Suprapubic skin (tissue), 4 donors: ENCODE measurements around the gene ZNF782. TPM values are rescaled to one million over a fixed set of nuclear protein-coding genes. Genes with fewer than 3 reads are reported as not detected.

ENCODE experiments used
- DNase-seq, 2 donors: peaks; one replicate each; pipeline ENCODE4 v3.0.0-alpha.2; 2019; ENCODE audit warnings: low spot score in 2 of 2
- H3K27ac ChIP-seq: fragments of 200-600 bp; sonication (generic); one replicate; pipeline ENCODE4 v1.5.1; 2019
- H3K27me3 ChIP-seq: fragments of 200-600 bp; sonication (generic); one replicate; pipeline ENCODE4 v1.5.1; 2019
- H3K36me3 ChIP-seq: fragments of 200-600 bp; sonication (generic); one replicate; pipeline ENCODE4 v1.5.1; 2019
- H3K4me1 ChIP-seq: fragments of 200-600 bp; sonication (generic); one replicate; pipeline ENCODE4 v1.5.1; 2019
- H3K4me3 ChIP-seq: fragments of 200-600 bp; sonication (generic); one replicate; pipeline ENCODE4 v1.5.1; 2019; ENCODE audit warnings: mild to moderate bottlenecking
- H3K9me3 ChIP-seq: fragments of 200-600 bp; sonication (generic); one replicate; pipeline ENCODE4 v1.5.1; 2019
- CTCF ChIP-seq, 2 donors: fragments of 200-600 bp in 1 of 2; fragments of 450-650 bp in 1 of 2; sonication (generic) in 1 of 2; IDR thresholded peaks; one replicate each; pipeline ENCODE4 v1.5.1; 2016 to 2019; ENCODE audit warnings: antibody characterized with exemption in 2 of 2, mild to moderate bottlenecking in 1 of 2, moderate library complexity in 1 of 2
- EP300 ChIP-seq: sonication (generic); formaldehyde crosslinking; IDR thresholded peaks from one replicate; pipeline ENCODE4 v1.6.1; 2017; ENCODE audit warnings: antibody characterized with exemption
- POLR2A ChIP-seq, 2 donors: fragments of 450-650 bp; IDR thresholded peaks; one replicate each; pipeline ENCODE4 v1.6.1; 2017; ENCODE audit warnings: antibody characterized with exemption in 2 of 2, mild to moderate bottlenecking in 2 of 2, moderate library complexity in 2 of 2
- POLR2AphosphoS5 ChIP-seq, 3 donors: sonication (generic); formaldehyde crosslinking; IDR thresholded peaks; one replicate each; pipeline ENCODE4 v1.6.1; 2017; ENCODE audit warnings: antibody characterized with exemption in 3 of 3
- WGBS: methylation state at CpG from one replicate; pipeline ENCODE4 v1.1.5; 2018; 5-methylcytosine and 5-hydroxymethylcytosine counted together
- total RNA-seq, 4 donors: library from RNA; depleted of rRNA; stranded (reverse); fragments of >200 nt; gene quantifications; one replicate each; pipeline ENCODE4 v1.1.0, GENCODE V29; 2016

ZNF782 gene
- total RNA-seq, 4 donors from 2014 or later = 7.9 to 27.8 (median 11.9) TPM

DNA sequence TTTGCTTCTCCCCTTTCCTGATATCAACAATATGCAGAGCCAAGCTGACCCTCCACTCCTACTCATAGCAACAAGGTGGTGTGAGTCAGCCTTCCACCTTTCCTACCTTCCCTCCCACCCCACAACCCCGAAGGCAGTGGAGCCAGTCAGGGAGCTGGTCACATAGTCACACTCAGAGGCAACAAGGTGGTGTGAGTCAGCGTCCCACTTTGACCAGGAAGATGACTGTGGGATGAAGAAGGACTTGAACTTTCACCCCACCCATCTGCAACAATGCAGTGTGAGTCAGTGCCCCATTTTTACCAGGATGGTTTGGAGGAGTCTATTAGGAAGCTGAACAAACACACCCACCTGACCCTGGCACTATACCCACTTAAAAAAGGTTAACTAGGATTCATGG, 30.1 kb upstream of the ZNF782 start:
- peaks cover 2% of the 10 kb centered on the region for H3K36me3 ChIP-seq
- no peak for TF ChIP-seq CTCF (IDR thresholded peaks at IDR 0.05)
- no peak for TF ChIP-seq POLR2A (IDR thresholded peaks at IDR 0.05)
- no peak for TF ChIP-seq POLR2AphosphoS5 (IDR thresholded peaks at IDR 0.05)
- TF ChIP-seq EP300 = no peak
- H3K4me1 ChIP-seq = no peaks in the 10 kb centered on the region
- H3K4me3 ChIP-seq = no peak overlapping the region
- H3K27ac ChIP-seq = no peak overlapping the region
- WGBS = 86% methylated on average over 1 of the region's 2 CpGs
- peaks cover 1% of the 10 kb centered on the region for H3K27me3 ChIP-seq
- DNase-seq = no peak
- no peaks in the 10 kb centered on the region for H3K9me3 ChIP-seq

GRCh38 chr9:96883922-96884321, 29.6 kb upstream of the ZNF782 start:
- Histone ChIP-seq H3K4me1 (no peaks in the 10 kb centered on the region), H3K36me3 (peaks cover 2% of the 10 kb centered on the region), H3K4me3 (no peak overlapping the region), H3K9me3 (no peaks in the 10 kb centered on the region), H3K27me3 (peaks cover 5% of the 10 kb centered on the region), H3K27ac (no peak overlapping the region)
- 33% methylated on average over 1 of the region's 1 CpG for WGBS
- DNase-seq = no peak
- no peak for TF ChIP-seq POLR2A (IDR thresholded peaks at IDR 0.05)

GRCh38 chr9:96877269-96877668, 23.0 kb upstream of the ZNF782 start:
- Histone ChIP-seq H3K27ac (no peak overlapping the region), H3K4me1 (peaks cover 25% of the 10 kb centered on the region), H3K27me3 (peaks cover 32% of the 10 kb centered on the region), H3K4me3 (peak overlapping the region; percentile 13), H3K9me3 (no peaks in the 10 kb centered on the region), H3K36me3 (no peaks in the 10 kb centered on the region)
- no peak for DNase-seq
- WGBS = 8% methylated on average over 25 of the region's 43 CpGs
- no peak for TF ChIP-seq CTCF (IDR thresholded peaks at IDR 0.05)
- no peak for TF ChIP-seq EP300
- TF ChIP-seq POLR2A (IDR thresholded peaks at IDR 0.05) = no peak
- no peak for TF ChIP-seq POLR2AphosphoS5 (IDR thresholded peaks at IDR 0.05)

DNA sequence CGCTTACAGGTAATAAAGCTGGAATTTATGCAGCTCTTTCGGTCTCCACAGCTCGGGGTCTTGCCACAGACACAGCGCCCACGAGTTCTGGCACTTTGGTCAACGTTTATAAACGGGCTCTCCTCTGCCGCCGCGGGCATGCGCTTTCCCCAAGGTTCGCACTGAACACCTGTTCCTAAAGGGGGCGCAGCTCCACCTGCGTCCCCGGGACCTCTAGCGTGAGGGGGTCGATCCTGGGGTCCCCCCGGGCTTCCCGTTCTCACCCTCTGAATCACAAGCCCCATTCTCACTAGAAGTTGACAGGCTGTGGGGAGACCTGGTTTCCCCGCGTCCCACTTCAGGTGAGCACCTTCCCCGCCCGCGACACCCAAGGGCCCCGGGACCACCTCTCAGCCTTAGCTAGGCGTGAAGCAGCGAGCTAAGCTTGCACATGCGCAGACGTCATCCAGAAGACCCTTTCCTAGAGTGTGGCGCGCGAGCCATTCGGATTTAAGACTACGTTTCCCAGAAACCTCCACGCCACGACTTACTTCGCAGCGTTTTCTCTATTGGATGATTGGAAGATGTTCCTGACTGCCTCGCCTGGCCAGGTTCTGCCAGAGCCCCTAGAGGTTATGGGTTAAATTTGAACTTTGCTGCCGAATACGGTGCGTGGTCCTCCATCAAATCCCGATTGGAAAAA, 21.3 kb upstream of the ZNF782 start:
- no peak for DNase-seq
- under 1% methylated on average over 9 of the region's 43 CpGs for WGBS
- no peaks in the 10 kb centered on the region for H3K36me3 ChIP-seq
- peak overlapping the region; percentile 54 for H3K4me3 ChIP-seq
- H3K27me3 ChIP-seq = peaks cover 32% of the 10 kb centered on the region
- H3K27ac ChIP-seq = peak overlapping the region; percentile 89
- peaks cover 25% of the 10 kb centered on the region for H3K4me1 ChIP-seq
- TF ChIP-seq EP300 = no peak
- no peak for TF ChIP-seq POLR2AphosphoS5 (IDR thresholded peaks at IDR 0.05)
- no peak for TF ChIP-seq POLR2A (IDR thresholded peaks at IDR 0.05)
- TF ChIP-seq CTCF (IDR thresholded peaks at IDR 0.05) = no peak
- no peaks in the 10 kb centered on the region for H3K9me3 ChIP-seq

GRCh38 chr9:96874947-96875460, 20.7 kb upstream of the ZNF782 start:
- peak overlapping the region; percentile 89 for H3K27ac ChIP-seq
- peak overlapping the region; percentile 54 for H3K4me3 ChIP-seq
- H3K36me3 ChIP-seq = no peaks in the 10 kb centered on the region
- DNase-seq = no peak
- TF ChIP-seq POLR2A (IDR thresholded peaks at IDR 0.05) (no peak), POLR2AphosphoS5 (IDR thresholded peaks at IDR 0.05) (peak in 2 of 3 donors; percentile 6 to 29)
- no peaks in the 10 kb centered on the region for H3K9me3 ChIP-seq
- peaks cover 32% of the 10 kb centered on the region for H3K27me3 ChIP-seq
- 32% methylated on average over 13 of the region's 13 CpGs for WGBS
- H3K4me1 ChIP-seq = peaks cover 25% of the 10 kb centered on the region

DNA sequence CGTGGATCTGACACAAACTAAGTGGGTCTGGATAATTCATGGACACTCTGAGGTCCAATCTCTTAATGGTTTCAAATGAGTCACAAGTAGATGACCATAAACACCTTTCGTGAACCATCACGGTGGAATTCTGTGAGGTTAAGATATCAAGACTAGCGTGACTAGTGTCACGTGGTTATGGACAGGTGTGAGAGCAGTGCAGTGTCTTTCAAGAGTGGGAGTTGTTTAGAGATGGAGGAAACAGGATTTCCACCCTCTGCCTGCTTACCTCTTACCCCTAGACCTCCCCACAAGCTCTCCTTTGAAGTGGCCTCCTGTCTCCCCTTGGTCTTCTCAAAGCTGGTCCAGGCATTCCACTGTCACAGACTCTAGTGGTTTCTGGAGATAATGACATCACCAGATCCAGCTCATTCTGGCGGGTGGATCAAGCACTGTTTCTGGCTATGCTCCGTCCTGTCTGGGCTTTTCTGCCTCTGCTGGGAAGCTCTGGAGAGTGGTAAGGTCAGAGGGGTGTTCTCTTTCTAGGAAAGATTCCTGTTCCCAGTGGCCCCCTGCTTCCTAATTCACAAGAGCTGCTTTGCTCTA, 20.0 kb upstream of the ZNF782 start:
- no peak for DNase-seq
- 85% methylated on average over 7 of the region's 7 CpGs for WGBS
- Histone ChIP-seq H3K9me3 (no peaks in the 10 kb centered on the region), H3K36me3 (no peaks in the 10 kb centered on the region), H3K4me1 (peaks cover 26% of the 10 kb centered on the region), H3K27me3 (peaks cover 29% of the 10 kb centered on the region), H3K4me3 (no peak overlapping the region), H3K27ac (peak overlapping the region; percentile 89)
- TF ChIP-seq EP300 (no peak), POLR2A (IDR thresholded peaks at IDR 0.05) (no peak), CTCF (IDR thresholded peaks at IDR 0.05) (no peak), POLR2AphosphoS5 (IDR thresholded peaks at IDR 0.05) (no peak)
